NCI-H2107 (cell line): Measurements from ENCODE around the gene PPFIBP2.

Source experiments
- DNase-seq: peaks from one replicate; lab custom pipeline; 2025; lab: John Stamatoyannopoulos, UW

PPFIBP2 gene

GRCh38 chr11:7578276-7578955 lies 64.6 kb downstream of the PPFIBP2 start:
- DNase-seq: no peak

GRCh38 chr11:7579361-7579791 lies 65.6 kb downstream of the PPFIBP2 start:
- no peak for DNase-seq

GRCh38 chr11:7581021-7581590 lies 67.3 kb downstream of the PPFIBP2 start:
- DNase-seq: no peak

GRCh38 chr11:7582338-7582985 lies 68.7 kb downstream of the PPFIBP2 start:
- no peak for DNase-seq

GRCh38 chr11:7583248-7583647 lies 69.4 kb downstream of the PPFIBP2 start:
- no peak for DNase-seq

- DNase-seq: no peak
These were observed 71.1 kb downstream of the PPFIBP2 start for GRCh38 chr11:7584910-7585309.

- DNase-seq: no peak
These were observed 72.0 kb downstream of the PPFIBP2 start for GRCh38 chr11:7585816-7586215.

GRCh38 chr11:7586376-7586775 lies 72.6 kb downstream of the PPFIBP2 start:
- DNase-seq: no peak

GRCh38 chr11:7587712-7588111 lies 73.9 kb downstream of the PPFIBP2 start:
- no peak for DNase-seq

GRCh38 chr11:7589861-7590260 lies 76.1 kb downstream of the PPFIBP2 start:
- DNase-seq: no peak

- no peak for DNase-seq
These were observed 76.7 kb downstream of the PPFIBP2 start for GRCh38 chr11:7590529-7590928.

- no peak for DNase-seq
These were observed 77.5 kb downstream of the PPFIBP2 start for GRCh38 chr11:7591107-7591894.

- DNase-seq: no peak
These were observed 78.2 kb downstream of the PPFIBP2 start for GRCh38 chr11:7591987-7592386.

GRCh38 chr11:7592711-7593110 lies 78.9 kb downstream of the PPFIBP2 start:
- no peak for DNase-seq

GRCh38 chr11:7593481-7593880 lies 79.7 kb downstream of the PPFIBP2 start:
- no peak for DNase-seq

- DNase-seq: no peak
These were observed 81.4 kb downstream of the PPFIBP2 start for GRCh38 chr11:7595016-7595866.

GRCh38 chr11:7595951-7596350 lies 82.2 kb downstream of the PPFIBP2 start:
- no peak for DNase-seq

- DNase-seq: no peak
These were observed 83.2 kb downstream of the PPFIBP2 start for GRCh38 chr11:7596975-7597391.

GRCh38 chr11:7597620-7598019 lies 83.8 kb downstream of the PPFIBP2 start:
- DNase-seq: no peak

- no peak for DNase-seq
These were observed 85.4 kb downstream of the PPFIBP2 start for GRCh38 chr11:7599209-7599608.

- no peak for DNase-seq
These were observed 86.5 kb downstream of the PPFIBP2 start for GRCh38 chr11:7600205-7600775.
